ENCODE measurements around the gene ZC3H8.
"Not testable (repeated sequence)": the region's sequence is repeated elsewhere in the genome, so short reads cannot be mapped to it uniquely, and the experiment has no call there.

ZC3H8 gene

DNA sequence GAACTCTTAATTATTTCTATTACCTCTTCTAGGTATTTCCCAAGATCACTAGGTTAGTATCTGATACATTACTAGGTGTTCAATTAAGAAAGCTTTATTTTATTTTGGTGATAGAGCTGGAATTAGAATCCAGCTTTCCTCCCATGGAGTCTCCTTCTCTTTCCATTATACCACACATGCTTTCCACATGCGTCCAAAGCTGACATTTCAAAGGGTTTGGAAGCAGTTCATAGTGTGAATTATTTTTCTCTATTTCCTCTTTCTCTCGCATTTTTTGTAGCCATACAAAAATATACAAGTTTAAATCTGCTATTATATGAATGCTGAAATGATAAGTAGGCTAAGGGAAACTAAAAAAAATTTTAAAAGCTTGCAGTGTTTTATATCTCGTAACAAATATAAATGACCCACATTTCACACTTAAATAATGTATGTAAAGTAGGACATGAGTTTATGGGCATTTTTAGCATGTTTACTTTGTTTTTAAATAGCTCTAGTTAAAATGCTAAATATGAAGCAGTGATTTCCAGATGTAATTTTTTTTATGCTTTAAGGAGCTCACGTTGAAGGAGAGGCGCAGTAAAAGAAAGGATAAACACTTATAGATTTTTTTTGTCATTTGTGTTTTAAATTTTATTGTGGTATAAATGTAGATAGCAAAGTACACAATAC, 40.7 kb upstream of the ZC3H8 start:
- H3K4me3 ChIP-seq (ENCODE audit: low read length) = no peak overlapping the region
- no peak overlapping the region for H4K5ac ChIP-seq (ENCODE audit: low read length)
- no peak overlapping the region for H3K18ac ChIP-seq (ENCODE audit: low read length)
- H2BK15ac ChIP-seq (replicated peaks; ENCODE audit: low read depth) = no peak overlapping the region
- no peaks in the 10 kb centered on the region for H3K4me1 ChIP-seq (ENCODE audit: control insufficient read depth, low read depth, low read length)
- no peak for DNase-seq
- H4K8ac ChIP-seq (ENCODE audit: low read depth, low read length) = no peak overlapping the region
- H3K79me1 ChIP-seq (ENCODE audit: low read length) = no peaks in the 10 kb centered on the region
- no peak overlapping the region for H2AK5ac ChIP-seq (ENCODE audit: low read length)
- H3K23ac ChIP-seq (ENCODE audit: low read length) = no peak overlapping the region
- 100% methylated on average over 2 of the region's 5 CpGs for WGBS (ENCODE audit: extremely low coverage, insufficient coverage, low lambda C conversion rate)
- no peaks in the 10 kb centered on the region for H3K27me3 ChIP-seq (ENCODE audit: insufficient read depth, low read length, poor library complexity)
- H3K9ac ChIP-seq (ENCODE audit: low read length) = no peak overlapping the region
- H3K79me2 ChIP-seq (ENCODE audit: control insufficient read depth, insufficient read depth, low read length) = no peaks in the 10 kb centered on the region
- H3K36me3 ChIP-seq (ENCODE audit: control insufficient read depth, insufficient read depth, low read length) = no peaks in the 10 kb centered on the region
- H2BK120ac ChIP-seq (ENCODE audit: low read depth, low read length) = no peak overlapping the region
- H3K56ac ChIP-seq (ENCODE audit: low read length) = no peak overlapping the region
- no peak overlapping the region for H3K4ac ChIP-seq (ENCODE audit: low read depth, low read length)
- no peak overlapping the region for H3K27ac ChIP-seq (ENCODE audit: low read depth, low read length)
- H2BK5ac ChIP-seq (ENCODE audit: low read length) = no peak overlapping the region
- no peak overlapping the region for H3K4me2 ChIP-seq (ENCODE audit: low read length)

GRCh38 chr2:112293636-112294401, 39.0 kb upstream of the ZC3H8 start:
- DNase-seq = no peak
- H3K4ac ChIP-seq (ENCODE audit: low read depth, low read length) = no peak overlapping the region
- H3K4me2 ChIP-seq (ENCODE audit: low read length) = no peak overlapping the region
- H2BK15ac ChIP-seq (replicated peaks; ENCODE audit: low read depth) = no peak overlapping the region
- H2AK5ac ChIP-seq (ENCODE audit: low read length) = no peak overlapping the region
- no peaks in the 10 kb centered on the region for H3K79me1 ChIP-seq (ENCODE audit: low read length)
- H3K9ac ChIP-seq (ENCODE audit: low read length) = no peak overlapping the region
- H3K23ac ChIP-seq (ENCODE audit: low read length) = no peak overlapping the region
- no peaks in the 10 kb centered on the region for H3K36me3 ChIP-seq (ENCODE audit: control insufficient read depth, insufficient read depth, low read length)
- H4K5ac ChIP-seq (ENCODE audit: low read length) = no peak overlapping the region
- no peak overlapping the region for H4K8ac ChIP-seq (ENCODE audit: low read depth, low read length)
- WGBS (ENCODE audit: extremely low coverage, insufficient coverage, low lambda C conversion rate) = no CpG with 5 or more reads among the region's 8 CpGs
- no peak overlapping the region for H2BK5ac ChIP-seq (ENCODE audit: low read length)
- H3K4me1 ChIP-seq (ENCODE audit: control insufficient read depth, low read depth, low read length) = no peaks in the 10 kb centered on the region
- H3K4me3 ChIP-seq (ENCODE audit: low read length) = no peak overlapping the region
- no peaks in the 10 kb centered on the region for H3K27me3 ChIP-seq (ENCODE audit: insufficient read depth, low read length, poor library complexity)
- no peaks in the 10 kb centered on the region for H3K79me2 ChIP-seq (ENCODE audit: control insufficient read depth, insufficient read depth, low read length)
- no peak overlapping the region for H3K27ac ChIP-seq (ENCODE audit: low read depth, low read length)
- H3K18ac ChIP-seq (ENCODE audit: low read length) = no peak overlapping the region
- no peak overlapping the region for H2BK120ac ChIP-seq (ENCODE audit: low read depth, low read length)
- H3K56ac ChIP-seq (ENCODE audit: low read length) = no peak overlapping the region

- no peak for DNase-seq
- Histone ChIP-seq H3K4ac (ENCODE audit: low read depth, low read length) (no peak overlapping the region), H3K4me2 (ENCODE audit: low read length) (no peak overlapping the region), H3K27ac (ENCODE audit: low read depth, low read length) (no peak overlapping the region), H3K56ac (ENCODE audit: low read length) (no peak overlapping the region), H2BK120ac (ENCODE audit: low read depth, low read length) (no peak overlapping the region), H3K4me3 (ENCODE audit: low read length) (no peak overlapping the region), H3K18ac (ENCODE audit: low read length) (no peak overlapping the region), H3K79me1 (ENCODE audit: low read length) (no peaks in the 10 kb centered on the region), H2BK15ac (replicated peaks; ENCODE audit: low read depth) (no peak overlapping the region), H2BK5ac (ENCODE audit: low read length) (no peak overlapping the region), H3K36me3 (ENCODE audit: control insufficient read depth, insufficient read depth, low read length) (no peaks in the 10 kb centered on the region), H3K23ac (ENCODE audit: low read length) (no peak overlapping the region), H4K5ac (ENCODE audit: low read length) (no peak overlapping the region), H3K4me1 (ENCODE audit: control insufficient read depth, low read depth, low read length) (no peaks in the 10 kb centered on the region), H3K27me3 (ENCODE audit: insufficient read depth, low read length, poor library complexity) (no peaks in the 10 kb centered on the region), H2AK5ac (ENCODE audit: low read length) (no peak overlapping the region), H3K79me2 (ENCODE audit: control insufficient read depth, insufficient read depth, low read length) (no peaks in the 10 kb centered on the region), H3K9ac (ENCODE audit: low read length) (no peak overlapping the region), H4K8ac (ENCODE audit: low read depth, low read length) (no peak overlapping the region)
- no CpG with 5 or more reads among the region's 1 CpG for WGBS (ENCODE audit: extremely low coverage, insufficient coverage, low lambda C conversion rate)
Measured at GRCh38 chr2:112290648-112291047, 35.8 kb upstream of the ZC3H8 start.

- Histone ChIP-seq H2BK120ac (ENCODE audit: low read depth, low read length) (no peak overlapping the region), H3K9ac (ENCODE audit: low read length) (no peak overlapping the region), H3K4ac (ENCODE audit: low read depth, low read length) (no peak overlapping the region), H2BK15ac (replicated peaks; ENCODE audit: low read depth) (no peak overlapping the region), H2BK5ac (ENCODE audit: low read length) (no peak overlapping the region), H2AK5ac (ENCODE audit: low read length) (no peak overlapping the region), H3K79me1 (ENCODE audit: low read length) (no peaks in the 10 kb centered on the region), H3K79me2 (ENCODE audit: control insufficient read depth, insufficient read depth, low read length) (no peaks in the 10 kb centered on the region), H3K56ac (ENCODE audit: low read length) (no peak overlapping the region), H3K4me1 (ENCODE audit: control insufficient read depth, low read depth, low read length) (no peaks in the 10 kb centered on the region), H3K4me3 (ENCODE audit: low read length) (no peak overlapping the region), H4K8ac (ENCODE audit: low read depth, low read length) (no peak overlapping the region), H3K27me3 (ENCODE audit: insufficient read depth, low read length, poor library complexity) (no peaks in the 10 kb centered on the region), H3K36me3 (ENCODE audit: control insufficient read depth, insufficient read depth, low read length) (no peaks in the 10 kb centered on the region), H4K5ac (ENCODE audit: low read length) (no peak overlapping the region), H3K27ac (ENCODE audit: low read depth, low read length) (no peak overlapping the region), H3K23ac (ENCODE audit: low read length) (no peak overlapping the region), H3K18ac (ENCODE audit: low read length) (no peak overlapping the region), H3K4me2 (ENCODE audit: low read length) (no peak overlapping the region)
- no peak for DNase-seq
- no CpG with 5 or more reads among the region's 3 CpGs for WGBS (ENCODE audit: extremely low coverage, insufficient coverage, low lambda C conversion rate)
Measured at GRCh38 chr2:112290088-112290487, 35.2 kb upstream of the ZC3H8 start.

GRCh38 chr2:112283535-112283934, 28.7 kb upstream of the ZC3H8 start:
- H3K27ac ChIP-seq (ENCODE audit: low read depth, low read length); H3K27me3 ChIP-seq (ENCODE audit: insufficient read depth, low read length, poor library complexity); H3K23ac ChIP-seq (ENCODE audit: low read length); H2AK5ac ChIP-seq (ENCODE audit: low read length); H3K79me1 ChIP-seq (ENCODE audit: low read length); H2BK120ac ChIP-seq (ENCODE audit: low read depth, low read length); H3K4me1 ChIP-seq (ENCODE audit: control insufficient read depth, low read depth, low read length); H2BK15ac ChIP-seq (replicated peaks; ENCODE audit: low read depth); H3K4ac ChIP-seq (ENCODE audit: low read depth, low read length); H3K79me2 ChIP-seq (ENCODE audit: control insufficient read depth, insufficient read depth, low read length); H2BK5ac ChIP-seq (ENCODE audit: low read length); H3K9ac ChIP-seq (ENCODE audit: low read length); H4K8ac ChIP-seq (ENCODE audit: low read depth, low read length); H3K18ac ChIP-seq (ENCODE audit: low read length); H4K5ac ChIP-seq (ENCODE audit: low read length); H3K56ac ChIP-seq (ENCODE audit: low read length); H3K4me2 ChIP-seq (ENCODE audit: low read length); DNase-seq; H3K4me3 ChIP-seq (ENCODE audit: low read length); H3K36me3 ChIP-seq (ENCODE audit: control insufficient read depth, insufficient read depth, low read length): not testable (repeated sequence)
- no CpG with 5 or more reads among the region's 2 CpGs for WGBS (ENCODE audit: extremely low coverage, insufficient coverage, low lambda C conversion rate)
